Fibroblast of peridontal ligament (primary cell): Measurements from ENCODE around the gene NAPSA.
"Not testable (repeated sequence)": the region's sequence is repeated elsewhere in the genome, so short reads cannot be mapped to it uniquely, and the experiment has no call there.

Experiments
- DNase-seq: peaks from one replicate; pipeline ENCODE4 v3.0.0-alpha.2; 2010; ENCODE audit errors: extremely low read depth

Gene NAPSA

GRCh38 chr19:50361290-50362029, 4.0 kb downstream of the NAPSA start:
- no peak for DNase-seq

GRCh38 chr19:50359328-50359818, 6.1 kb downstream of the NAPSA start:
- no peak for DNase-seq

GRCh38 chr19:50358483-50359327, 6.7 kb downstream of the NAPSA start:
- DNase-seq: peak; percentile 34

- DNase-seq: peak; percentile 61
Measured at GRCh38 chr19:50357178-50358100, 8.0 kb downstream of the NAPSA start.

GRCh38 chr19:50356691-50357177, 8.7 kb downstream of the NAPSA start:
- no peak for DNase-seq

GRCh38 chr19:50353487-50353880, 12.0 kb downstream of the NAPSA start:
- DNase-seq: not testable (repeated sequence)

- DNase-seq: no peak
Measured at GRCh38 chr19:50352242-50352641, 13.2 kb downstream of the NAPSA start.

GRCh38 chr19:50349277-50350057, 16.0 kb downstream of the NAPSA start:
- DNase-seq: no peak

GRCh38 chr19:50347089-50347581, 18.3 kb downstream of the NAPSA start:
- DNase-seq: not testable (repeated sequence)

GRCh38 chr19:50344661-50345318, 20.6 kb downstream of the NAPSA start:
- DNase-seq: no peak

GRCh38 chr19:50341091-50341564, 24.3 kb downstream of the NAPSA start:
- no peak for DNase-seq

- DNase-seq: no peak
Measured at GRCh38 chr19:50340331-50340730, 25.1 kb downstream of the NAPSA start.

GRCh38 chr19:50337031-50337430, 28.4 kb downstream of the NAPSA start:
- DNase-seq: not testable (repeated sequence)

- DNase-seq: no peak
Measured at GRCh38 chr19:50334741-50335421, 30.6 kb downstream of the NAPSA start.

GRCh38 chr19:50333737-50334617, 31.5 kb downstream of the NAPSA start:
- no peak for DNase-seq

GRCh38 chr19:50333235-50333736, 32.2 kb downstream of the NAPSA start:
- DNase-seq: peak; percentile 63

- no peak for DNase-seq
Measured at GRCh38 chr19:50332244-50333038, 33.0 kb downstream of the NAPSA start.

- no peak for DNase-seq
Measured at GRCh38 chr19:50331994-50332243, 33.5 kb downstream of the NAPSA start.
